ENCODE data around the gene DDRGK1. TPM values are rescaled to one million over a fixed set of nuclear protein-coding genes. Genes with fewer than 3 reads are reported as not detected.
A peak's percentile ranks its signal among the peaks of the same experiment; 100 is the strongest.

The DDRGK1 gene
- total and polyA plus RNA-seq, 5 experiments from 2014 or later = 39.7 to 57.4 (median 50.5) TPM

- H3K4me3 Mint-ChIP-seq = no peak overlapping the region
- no peaks in the 10 kb centered on the region for H3K9me3 Mint-ChIP-seq
- no peak overlapping the region for H3K27ac Mint-ChIP-seq
- peaks cover 3 to 10% (median 6%) of the 10 kb centered on the region in 4 donors for H3K4me1 Mint-ChIP-seq
- POLR2A ChIA-PET = interaction anchor here (0.6 kb wide), 1 partner anchor 151 kb away, joined by 3 read pairs; no protein-coding TSS in a partner anchor
- DNase-seq = no peak
- no peak for ATAC-seq
- no peaks in the 10 kb centered on the region for H3K36me3 Mint-ChIP-seq
- peaks cover 10 to 36% (median 22%) of the 10 kb centered on the region in 5 donors for H3K27me3 Mint-ChIP-seq
Measured at GRCh38 chr20:3233131-3233990, 28.9 kb upstream of the DDRGK1 start.

GRCh38 chr20:3231889-3232588, 27.6 kb upstream of the DDRGK1 start:
- POLR2A ChIA-PET = no interaction called here
- peaks cover 0 to 3% (median 1%) of the 10 kb centered on the region in 4 donors for H3K4me1 Mint-ChIP-seq
- peak overlapping the region in 1 of 10 donors; percentile 66 for H3K27ac Mint-ChIP-seq
- peaks cover 7 to 25% (median 17%) of the 10 kb centered on the region in 5 donors for H3K27me3 Mint-ChIP-seq
- H3K9me3 Mint-ChIP-seq = no peaks in the 10 kb centered on the region
- no peak for ATAC-seq
- no peak overlapping the region for H3K4me3 Mint-ChIP-seq
- no peak for DNase-seq
- no peaks in the 10 kb centered on the region for H3K36me3 Mint-ChIP-seq

GRCh38 chr20:3231116-3231515, 26.6 kb upstream of the DDRGK1 start:
- Mint-ChIP-seq H3K27ac (no peak overlapping the region), H3K4me3 (no peak overlapping the region), H3K36me3 (no peaks in the 10 kb centered on the region), H3K9me3 (no peaks in the 10 kb centered on the region), H3K27me3 (peaks cover 3 to 16% (median 8%) of the 10 kb centered on the region in 5 donors), H3K4me1 (no peaks in the 10 kb centered on the region)
- ATAC-seq (no peak), DNase-seq (no peak)
- POLR2A ChIA-PET = no interaction called here

- Mint-ChIP-seq H3K4me3 (no peak overlapping the region), H3K4me1 (peaks cover 0 to 1% (median under 1%) of the 10 kb centered on the region in 4 donors), H3K9me3 (no peaks in the 10 kb centered on the region), H3K36me3 (no peaks in the 10 kb centered on the region), H3K27me3 (peaks cover 0 to 2% (median 0%) of the 10 kb centered on the region in 5 donors), H3K27ac (no peak overlapping the region)
- ATAC-seq = no peak
- POLR2A ChIA-PET = interaction anchor here (0.5 to 1.3 kb wide), 2 partner anchors 9 to 14 kb away, joined by 3 to 5 read pairs; partner anchors contain the start of gene SLC4A11
- DNase-seq = no peak
Measured at GRCh38 chr20:3229798-3230197, 25.3 kb upstream of the DDRGK1 start.

- Mint-ChIP-seq H3K27ac (no peak overlapping the region), H3K4me3 (no peak overlapping the region), H3K36me3 (no peaks in the 10 kb centered on the region), H3K9me3 (no peaks in the 10 kb centered on the region), H3K4me1 (peaks cover 0 to 4% (median 2%) of the 10 kb centered on the region in 4 donors), H3K27me3 (no peaks in the 10 kb centered on the region)
- ATAC-seq (no peak), DNase-seq (no peak)
- POLR2A ChIA-PET = no interaction called here
Measured at GRCh38 chr20:3229158-3229557, 24.7 kb upstream of the DDRGK1 start.

GRCh38 chr20:3228750-3229032, 24.2 kb upstream of the DDRGK1 start:
- POLR2A ChIA-PET = no interaction called here
- Mint-ChIP-seq H3K27ac (no peak overlapping the region), H3K36me3 (no peaks in the 10 kb centered on the region), H3K9me3 (no peaks in the 10 kb centered on the region), H3K4me3 (no peak overlapping the region), H3K27me3 (no peaks in the 10 kb centered on the region), H3K4me1 (peaks cover 0 to 8% (median 5%) of the 10 kb centered on the region in 4 donors)
- ATAC-seq = no peak
- no peak for DNase-seq

GRCh38 chr20:3227936-3228749, 23.7 kb upstream of the DDRGK1 start:
- POLR2A ChIA-PET = interaction anchor here (1.1 kb wide), 1 partner anchor 9 kb away, joined by 4 read pairs; no protein-coding TSS in a partner anchor
- Mint-ChIP-seq H3K36me3 (peaks cover 0 to under 1% (median 0%) of the 10 kb centered on the region in 3 donors), H3K27ac (no peak overlapping the region), H3K27me3 (no peaks in the 10 kb centered on the region), H3K4me1 (peaks cover under 1 to 14% (median 10%) of the 10 kb centered on the region in 4 donors), H3K9me3 (no peaks in the 10 kb centered on the region), H3K4me3 (no peak overlapping the region)
- ATAC-seq (no peak), DNase-seq (no peak)

- Mint-ChIP-seq H3K27ac (no peak overlapping the region), H3K36me3 (peaks cover 0 to 5% (median 0%) of the 10 kb centered on the region in 3 donors), H3K4me1 (peaks cover 3 to 20% (median 16%) of the 10 kb centered on the region in 4 donors), H3K27me3 (no peaks in the 10 kb centered on the region), H3K4me3 (no peak overlapping the region), H3K9me3 (no peaks in the 10 kb centered on the region)
- DNase-seq = no peak
- POLR2A ChIA-PET = interaction anchor here (1.1 kb wide), 1 partner anchor 9 kb away, joined by 4 read pairs; no protein-coding TSS in a partner anchor
- ATAC-seq = no peak
Measured at GRCh38 chr20:3227506-3227905, 23.0 kb upstream of the DDRGK1 start.

GRCh38 chr20:3226864-3227263, 22.4 kb upstream of the DDRGK1 start:
- no peak overlapping the region for H3K4me3 Mint-ChIP-seq

GRCh38 chr20:3226093-3226492, 21.6 kb upstream of the DDRGK1 start:
- no peak overlapping the region for H3K4me3 Mint-ChIP-seq
- H3K9me3 Mint-ChIP-seq = no peaks in the 10 kb centered on the region
- POLR2A ChIA-PET = no interaction called here
- H3K27ac Mint-ChIP-seq = peak overlapping the region in 5 of 10 donors; percentile 15 to 76 (median 74)
- H3K4me1 Mint-ChIP-seq = peaks cover 3 to 28% (median 20%) of the 10 kb centered on the region in 4 donors
- no peaks in the 10 kb centered on the region for H3K27me3 Mint-ChIP-seq
- DNase-seq = no peak
- ATAC-seq = no peak
- H3K36me3 Mint-ChIP-seq = peaks cover 0 to 15% (median 3%) of the 10 kb centered on the region in 3 donors

More at GRCh38 chr20:3226864-3227263, 22.4 kb upstream of the DDRGK1 start:
- H3K27me3 Mint-ChIP-seq = no peaks in the 10 kb centered on the region
- H3K36me3 Mint-ChIP-seq = peaks cover 0 to 7% (median 0%) of the 10 kb centered on the region in 3 donors
- no peaks in the 10 kb centered on the region for H3K9me3 Mint-ChIP-seq
- H3K4me1 Mint-ChIP-seq = peaks cover 3 to 23% (median 18%) of the 10 kb centered on the region in 4 donors
- ATAC-seq (no peak), DNase-seq (no peak)
- POLR2A ChIA-PET = interaction anchor here (1.1 kb wide), 1 partner anchor 8 kb away, joined by 4 read pairs; no protein-coding TSS in a partner anchor
- H3K27ac Mint-ChIP-seq = peak overlapping the region in 4 of 10 donors; percentile 15 to 76 (median 48)

- Mint-ChIP-seq H3K4me1 (peaks cover 3 to 28% (median 22%) of the 10 kb centered on the region in 4 donors), H3K9me3 (no peaks in the 10 kb centered on the region), H3K4me3 (no peak overlapping the region), H3K27ac (peak overlapping the region in 7 of 10 donors; percentile 56 to 83 (median 63)), H3K27me3 (no peaks in the 10 kb centered on the region), H3K36me3 (peaks cover 0 to 24% (median 4%) of the 10 kb centered on the region in 3 donors)
- DNase-seq (no peak), ATAC-seq (no peak)
- POLR2A ChIA-PET = interaction anchor here (2.3 kb wide), 1 partner anchor 14 kb away, joined by 18 read pairs; the partner anchor contains the start of gene SLC4A11
Measured at GRCh38 chr20:3224681-3225421, 20.4 kb upstream of the DDRGK1 start.
